ENCODE data around the gene MNT.

Gene MNT

DNA sequence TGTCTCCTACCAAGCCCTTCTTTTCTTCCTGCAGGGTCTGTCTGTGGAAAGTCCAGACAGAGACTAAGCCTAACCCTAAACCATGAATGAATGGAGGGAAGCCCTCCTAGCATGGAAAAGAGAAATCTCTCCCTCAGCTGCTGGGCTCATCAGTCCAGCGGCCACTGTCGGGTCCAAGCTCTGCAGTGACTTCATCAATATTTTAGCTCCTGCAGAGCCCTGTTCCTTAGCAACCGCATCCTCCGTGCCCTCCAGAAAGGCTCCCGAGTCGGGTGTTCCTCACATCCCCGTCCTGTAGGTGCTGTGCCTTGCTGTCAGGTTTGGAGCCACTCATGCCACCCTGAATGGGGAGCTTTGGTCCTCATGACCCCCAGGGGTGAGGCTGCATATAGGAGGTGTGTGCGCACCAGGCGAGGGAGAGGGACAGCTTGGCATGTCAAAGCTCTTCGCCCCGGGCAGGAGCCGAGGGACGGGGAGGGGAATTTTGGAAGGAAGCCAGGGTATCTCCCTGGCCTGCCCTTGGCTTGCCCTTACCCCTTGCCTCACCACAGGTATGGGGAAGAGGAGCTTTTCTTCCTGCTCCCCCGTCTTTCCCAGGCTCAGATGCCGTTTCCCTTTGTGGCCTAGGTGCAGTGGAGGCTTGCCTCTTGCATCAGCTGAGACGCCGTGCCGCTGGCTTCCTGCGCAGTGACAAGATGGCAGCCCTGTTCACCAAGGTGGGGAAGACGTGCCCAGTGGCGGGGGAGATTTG, 39.7 kb downstream of the MNT start:
- peak; percentile 59 for DNase-seq

DNA sequence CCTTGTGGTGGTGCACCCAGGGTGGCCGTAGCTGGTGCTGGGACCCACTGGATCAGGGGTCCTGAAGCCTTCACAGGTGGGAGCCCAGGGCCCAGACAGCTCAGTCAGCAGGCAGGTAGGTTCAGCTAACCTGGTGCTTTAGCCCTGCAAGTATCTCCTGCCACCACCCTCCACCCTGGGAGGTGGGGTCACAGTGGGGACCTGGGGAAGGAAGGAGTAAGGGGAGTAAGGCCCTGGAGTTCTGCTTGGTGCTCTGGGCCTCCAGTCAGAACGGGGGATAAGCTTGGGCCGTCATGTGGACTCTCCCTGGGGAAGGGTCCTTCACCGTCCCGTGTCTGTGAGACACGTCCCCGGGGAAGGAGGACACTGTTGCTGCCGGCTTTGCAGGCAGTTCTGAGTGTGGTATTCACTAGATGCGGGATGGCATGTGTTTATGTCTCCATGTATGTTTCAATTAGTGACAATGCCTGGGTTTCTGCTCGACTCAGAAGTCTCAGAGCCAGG, 42.9 kb downstream of the MNT start:
- no peak for DNase-seq

- DNase-seq, result no peak
Measured at GRCh38 chr17:2357237-2357636, 43.6 kb downstream of the MNT start.

GRCh38 chr17:2354311-2354710, 46.5 kb downstream of the MNT start:
- no peak for DNase-seq

- no peak for DNase-seq
Measured at GRCh38 chr17:2351269-2351668, 49.6 kb downstream of the MNT start.

- DNase-seq, result peak; percentile 88
Measured at GRCh38 chr17:2347805-2348685, 52.8 kb downstream of the MNT start.

GRCh38 chr17:2346475-2346874, 54.4 kb downstream of the MNT start:
- no peak for DNase-seq

DNA sequence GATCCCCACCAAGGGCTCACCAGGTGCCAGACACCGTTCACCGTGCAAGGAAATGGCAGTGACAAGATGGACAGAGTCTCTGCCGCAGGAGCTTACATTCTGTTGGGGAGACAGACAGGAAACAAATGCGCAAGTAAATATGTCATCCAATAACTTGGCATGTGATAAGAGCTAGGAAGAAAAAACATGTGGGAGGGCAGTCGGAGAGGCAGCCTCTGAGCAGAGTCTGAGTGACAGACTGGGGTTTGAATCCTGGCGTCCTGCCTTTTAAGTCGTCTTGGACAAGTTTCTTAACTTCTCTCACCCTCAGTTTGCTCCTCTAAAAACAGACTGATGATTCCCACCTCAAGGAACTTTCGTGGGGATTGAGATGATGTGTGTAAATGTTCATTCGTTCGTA, 56.3 kb downstream of the MNT start:
- no peak for DNase-seq

- DNase-seq, result no peak
Measured at GRCh38 chr17:2343421-2343820, 57.4 kb downstream of the MNT start.

- no peak for DNase-seq
Measured at GRCh38 chr17:2338315-2338657, 62.6 kb downstream of the MNT start.

- DNase-seq, result peak; percentile 72
Measured at GRCh38 chr17:2337544-2338314, 63.1 kb downstream of the MNT start.

GRCh38 chr17:2336852-2337543, 63.9 kb downstream of the MNT start, which contains the start of gene SGSM2:
TSS of gene SGSM2 (plus strand) at chr17:2337501. CDS start at chr17:2337689, 188 bp downstream.
- peak; percentile 86 for DNase-seq

DNA sequence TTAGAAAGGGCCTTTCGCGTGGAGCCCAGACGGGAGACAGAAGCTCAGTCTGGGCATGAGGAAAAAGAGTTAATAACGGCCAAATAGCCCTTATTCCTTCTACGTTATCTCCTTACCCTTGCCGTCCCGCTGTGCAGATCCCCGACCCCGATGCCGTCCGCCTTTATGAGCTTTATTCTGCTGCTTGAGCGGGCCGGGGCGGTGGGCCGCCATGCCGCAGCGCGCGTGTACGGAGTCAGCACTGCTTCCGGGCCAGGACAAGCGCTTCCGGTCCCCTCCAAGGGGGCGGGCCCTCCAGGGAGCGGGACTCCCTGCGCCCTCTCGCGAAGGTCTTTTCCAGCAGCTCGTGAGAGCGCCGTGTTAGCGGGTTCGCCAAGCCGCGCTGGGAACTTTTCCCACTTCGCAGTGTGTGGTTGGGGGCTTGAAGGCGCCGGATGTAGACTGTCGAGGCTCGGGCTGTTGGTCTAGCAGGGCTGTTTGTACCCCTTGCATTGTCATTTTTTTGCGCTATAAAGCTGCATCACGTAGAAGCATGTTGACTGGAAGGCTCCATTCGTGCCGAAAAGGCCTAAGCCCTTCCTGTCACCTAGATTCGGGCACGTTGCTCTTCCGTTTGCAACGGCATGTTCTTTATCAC, 64.5 kb downstream of the MNT start, which contains the start of gene TSR1:
Gene TSR1 (minus strand): TSS at position 243 of the 637 bp plus-strand sequence. CDS start 30 bp downstream, at position 213.
- peak; percentile 96 for DNase-seq

DNA sequence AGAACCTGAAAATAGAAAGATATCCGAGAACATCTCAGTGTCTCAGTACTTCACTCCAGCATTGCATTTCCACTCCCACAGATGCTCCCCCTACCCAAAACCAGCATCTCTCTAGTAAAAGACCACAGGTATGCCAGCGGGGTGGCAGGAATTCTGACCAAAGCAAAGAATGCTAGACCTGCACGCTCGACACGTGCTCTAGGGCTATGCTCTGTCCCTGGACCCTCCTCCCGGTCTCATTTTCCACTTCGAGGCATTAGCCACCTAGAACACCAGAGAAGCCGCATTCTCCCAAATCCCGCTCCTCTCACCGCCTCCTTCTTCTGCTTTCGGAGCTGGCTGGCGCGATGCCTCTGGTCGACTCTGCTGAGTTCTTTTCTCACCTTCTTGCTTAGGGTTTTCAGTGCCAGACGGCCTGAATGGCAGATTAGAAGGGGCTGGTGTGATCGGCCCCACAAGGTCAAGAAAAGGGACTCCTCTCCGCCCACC, 65.1 kb downstream of the MNT start:
- DNase-seq, result no peak
